Muscle of back (tissue), 11 donors: Measurements from ENCODE around the gene LST1. TPM values are rescaled to one million over a fixed set of nuclear protein-coding genes. Genes with fewer than 3 reads are reported as not detected.
A peak's percentile ranks its signal among the peaks of the same experiment; 100 is the strongest.

Experiments used
- DNase-seq, 3 donors: peaks; one replicate each; pipeline versions ENCODE4 v3.0.0 to v3.0.0-alpha.2; 2013
- polyA plus RNA-seq, 10 donors: library from polyadenylated mRNA; unstranded; fragments of 120-200 nt; gene quantifications; one replicate each; pipeline ENCODE4 v1.2.1, GENCODE V29; 2013; ENCODE audit not compliant: insufficient read length in 10 of 10

The LST1 gene
- polyA plus RNA-seq, 10 donors = 4.1 to 10.9 (median 6.4) TPM

GRCh38 chr6:31615748-31616147 is 29.7 kb downstream of the LST1 start:
- DNase-seq = no peak

GRCh38 chr6:31617010-31617409 is 30.9 kb downstream of the LST1 start:
- no peak for DNase-seq

- DNase-seq = peak; percentile 99 to 100 (median 100)
These were observed 33.9 kb downstream of the LST1 start for GRCh38 chr6:31619805-31620585.

GRCh38 chr6:31620586-31621319 is 34.7 kb downstream of the LST1 start, which contains the start of gene PRRC2A:
TSS of gene PRRC2A (plus strand) at chr6:31620715. CDS start at chr6:31622790, 2,075 bp downstream.
- DNase-seq = peak in 2 of 3 donors; percentile 79 to 95

GRCh38 chr6:31621320-31621939 is 35.4 kb downstream of the LST1 start:
- DNase-seq = no peak

- DNase-seq = no peak
These were observed 35.9 kb downstream of the LST1 start for GRCh38 chr6:31621991-31622390.

GRCh38 chr6:31622684-31623091 is 36.6 kb downstream of the LST1 start:
- DNase-seq = no peak

GRCh38 chr6:31624070-31624469 is 38.0 kb downstream of the LST1 start:
- no peak for DNase-seq

- no peak for DNase-seq
These were observed 40.9 kb downstream of the LST1 start for GRCh38 chr6:31626952-31627351.

- no peak for DNase-seq
These were observed 41.7 kb downstream of the LST1 start for GRCh38 chr6:31627690-31628287.

- no peak for DNase-seq
These were observed 42.9 kb downstream of the LST1 start for GRCh38 chr6:31629014-31629413.

- DNase-seq = no peak
These were observed 44.3 kb downstream of the LST1 start for GRCh38 chr6:31630177-31630934.

- no peak for DNase-seq
These were observed 45.1 kb downstream of the LST1 start for GRCh38 chr6:31631209-31631608.

- no peak for DNase-seq
These were observed 45.7 kb downstream of the LST1 start for GRCh38 chr6:31631681-31632278.

- DNase-seq = peak in 1 of 3 donors; percentile 20
These were observed 46.3 kb downstream of the LST1 start for GRCh38 chr6:31632279-31632946.

GRCh38 chr6:31633447-31633846 is 47.4 kb downstream of the LST1 start:
- no peak for DNase-seq

- no peak for DNase-seq
These were observed 48.1 kb downstream of the LST1 start for GRCh38 chr6:31634131-31634530.

GRCh38 chr6:31634969-31635575 is 49.0 kb downstream of the LST1 start:
- no peak for DNase-seq

GRCh38 chr6:31636698-31637596 is 50.9 kb downstream of the LST1 start:
- no peak for DNase-seq
